GM10248 (cell line): Measurements from ENCODE around the gene SERPINA7.
"Not testable (repeated sequence)": the region's sequence is repeated elsewhere in the genome, so short reads cannot be mapped to it uniquely, and the experiment has no call there.

ENCODE experiments used
- CTCF ChIA-PET: fragments of 300-600 bp; sonication (Branson Sonifier 250); formaldehyde crosslinking; extraction: SDS; loops from one replicate; lab custom pipeline; 2021; ENCODE audit warnings: antibody characterized with exemption; lab: Yijun Ruan, JAX
- POLR2A ChIA-PET: fragments of 350-650 bp; sonication (Branson Sonifier 250); formaldehyde crosslinking; extraction: SDS; loops from one replicate; lab custom pipeline; 2020; ENCODE audit warnings: antibody characterized with exemption; lab: Yijun Ruan, JAX
- DNase-seq: peaks from one replicate; pipeline ENCODE4 v3.0.0; 2012; ENCODE audit errors: extremely low spot score
- TF ChIP-seq, protein P1 (sequence below): IDR thresholded peaks from 2 replicates; pipeline ENCODE4 v1.5.1; 2012; ENCODE audit warnings: mild to moderate bottlenecking, low read depth; ENCODE audit errors: extremely low read depth, missing control alignments, control extremely low read depth

Gene SERPINA7

DNA sequence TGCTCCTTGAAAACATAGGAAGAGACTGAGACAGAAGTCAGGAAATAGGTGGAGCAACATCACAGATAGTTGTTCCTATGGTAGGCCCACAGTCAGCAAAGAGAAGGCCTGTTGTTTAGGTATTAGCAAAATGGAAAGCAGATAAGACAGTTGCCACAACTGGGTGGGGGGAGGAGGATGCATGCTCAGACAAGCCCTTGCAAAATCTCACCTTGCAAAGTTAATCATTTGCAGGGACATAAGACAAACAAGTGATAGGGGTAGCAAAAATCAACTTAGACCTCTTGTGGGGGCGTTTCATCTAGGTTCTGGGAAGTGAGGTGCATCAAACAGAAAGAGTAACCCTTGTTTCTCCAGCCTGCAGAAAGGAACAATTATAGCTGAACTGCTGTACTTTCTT, 30.7 kb downstream of the SERPINA7 start:
- ChIA-PET POLR2A (no interaction called here), CTCF (no interaction called here)
- TF ChIP-seq, protein P1, sequence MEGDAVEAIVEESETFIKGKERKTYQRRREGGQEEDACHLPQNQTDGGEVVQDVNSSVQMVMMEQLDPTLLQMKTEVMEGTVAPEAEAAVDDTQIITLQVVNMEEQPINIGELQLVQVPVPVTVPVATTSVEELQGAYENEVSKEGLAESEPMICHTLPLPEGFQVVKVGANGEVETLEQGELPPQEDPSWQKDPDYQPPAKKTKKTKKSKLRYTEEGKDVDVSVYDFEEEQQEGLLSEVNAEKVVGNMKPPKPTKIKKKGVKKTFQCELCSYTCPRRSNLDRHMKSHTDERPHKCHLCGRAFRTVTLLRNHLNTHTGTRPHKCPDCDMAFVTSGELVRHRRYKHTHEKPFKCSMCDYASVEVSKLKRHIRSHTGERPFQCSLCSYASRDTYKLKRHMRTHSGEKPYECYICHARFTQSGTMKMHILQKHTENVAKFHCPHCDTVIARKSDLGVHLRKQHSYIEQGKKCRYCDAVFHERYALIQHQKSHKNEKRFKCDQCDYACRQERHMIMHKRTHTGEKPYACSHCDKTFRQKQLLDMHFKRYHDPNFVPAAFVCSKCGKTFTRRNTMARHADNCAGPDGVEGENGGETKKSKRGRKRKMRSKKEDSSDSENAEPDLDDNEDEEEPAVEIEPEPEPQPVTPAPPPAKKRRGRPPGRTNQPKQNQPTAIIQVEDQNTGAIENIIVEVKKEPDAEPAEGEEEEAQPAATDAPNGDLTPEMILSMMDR = no peak
- no peak for DNase-seq

DNA sequence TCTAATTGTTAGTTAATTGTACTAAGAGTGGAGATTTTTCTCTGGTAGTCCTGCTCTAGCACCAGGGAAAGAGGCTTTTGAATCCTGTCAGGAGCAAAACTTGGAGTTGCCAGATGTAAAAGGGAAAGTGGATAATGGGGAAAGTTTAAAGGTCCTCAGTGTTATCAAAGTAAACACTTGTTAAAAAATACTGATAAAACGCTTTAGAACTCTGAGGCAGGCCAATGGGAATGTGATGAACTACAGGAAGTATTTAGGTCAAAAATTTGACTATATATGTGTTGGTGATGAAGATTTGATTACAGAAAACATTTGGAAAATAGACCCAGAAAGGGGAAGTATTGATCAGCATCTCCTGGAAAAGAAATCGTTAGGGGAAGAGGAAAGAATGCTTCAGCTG, 32.8 kb downstream of the SERPINA7 start:
- no peak for DNase-seq
- TF ChIP-seq, protein P1 = no peak
- CTCF ChIA-PET = no interaction called here
- POLR2A ChIA-PET = no interaction called here

DNA sequence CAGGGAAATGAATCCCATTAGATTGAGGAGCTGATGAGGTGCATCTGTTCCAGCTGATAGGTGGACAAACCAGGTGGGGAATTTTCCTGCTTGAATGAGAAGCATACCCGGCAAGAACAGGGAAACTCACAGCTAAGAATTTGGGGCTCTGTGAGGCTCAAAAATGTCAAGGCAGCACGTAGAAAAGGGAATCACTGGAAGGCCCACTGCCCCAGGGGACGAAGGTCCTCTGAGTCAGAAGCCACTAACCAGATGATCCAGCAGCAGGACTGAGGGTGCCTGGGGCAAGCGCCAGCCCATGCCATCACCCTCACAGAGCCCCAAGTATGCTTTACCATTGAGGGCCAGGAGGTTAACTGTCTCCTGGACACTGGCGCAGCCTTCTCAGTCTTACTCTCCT, 37.9 kb downstream of the SERPINA7 start:
- POLR2A ChIA-PET, DNase-seq, CTCF ChIA-PET: not testable (repeated sequence)

DNA sequence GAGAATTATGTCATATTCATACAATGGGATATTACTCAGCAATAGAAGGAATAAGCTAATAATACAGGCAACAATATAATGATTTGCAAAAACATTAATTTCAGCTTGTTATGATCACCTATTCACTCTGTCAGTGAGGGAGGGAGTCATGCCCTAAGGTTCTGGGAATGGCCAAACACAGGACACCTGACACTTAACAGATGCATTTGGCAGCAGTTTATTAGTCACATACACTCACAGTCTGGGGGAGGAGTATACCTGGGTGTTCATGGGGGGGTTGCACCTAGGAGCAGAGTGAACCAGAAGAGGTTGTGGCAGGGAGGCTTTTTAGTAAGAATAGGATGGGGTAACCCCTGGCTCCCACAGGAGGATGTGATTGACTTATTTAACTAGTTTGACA, 38.3 kb downstream of the SERPINA7 start:
- ChIA-PET CTCF (no interaction called here), POLR2A (no interaction called here)
- no peak for DNase-seq
- TF ChIP-seq, protein P1 = no peak

DNA sequence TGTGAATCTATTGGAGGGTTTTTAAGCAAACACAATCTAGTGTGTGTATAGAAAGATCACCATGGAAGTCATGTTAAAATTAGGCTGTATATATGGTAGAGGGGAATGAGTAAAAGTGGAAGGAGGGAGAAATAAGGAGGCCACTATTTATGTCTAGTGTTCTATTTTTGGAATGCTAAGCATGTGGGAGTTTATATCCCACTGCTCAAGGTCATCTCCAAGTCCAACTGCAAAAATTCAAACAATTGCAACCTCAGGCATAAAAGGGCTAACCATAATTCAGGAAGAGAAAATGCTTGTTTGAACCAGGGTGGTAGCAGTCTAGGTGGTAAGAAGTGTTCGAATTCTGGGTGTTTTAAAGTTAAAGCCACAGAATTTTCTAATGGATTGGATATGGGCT, 39.2 kb downstream of the SERPINA7 start:
- no peak for DNase-seq
- ChIA-PET CTCF (no interaction called here), POLR2A (no interaction called here)
- TF ChIP-seq, protein P1 = no peak

DNA sequence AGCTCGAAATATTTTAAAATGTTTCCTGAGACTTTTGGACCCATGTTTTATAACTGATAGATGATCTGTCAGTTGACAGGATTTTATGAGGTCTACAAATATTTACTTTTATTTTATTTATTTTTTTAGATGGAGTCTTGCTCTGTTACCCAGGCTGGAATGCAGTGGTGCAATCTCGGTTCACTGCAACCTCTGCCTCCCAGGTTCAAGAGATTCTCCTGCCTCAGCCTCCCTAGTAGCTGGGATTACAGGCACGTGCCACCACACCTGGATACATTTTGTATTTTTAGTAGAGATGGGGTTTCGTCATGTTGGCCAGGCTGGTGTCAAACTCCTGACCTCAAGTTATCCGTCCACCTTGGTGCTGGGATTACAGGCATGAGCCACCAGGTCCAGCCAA, 50.0 kb downstream of the SERPINA7 start:
- POLR2A ChIA-PET, DNase-seq, CTCF ChIA-PET: not testable (repeated sequence)
